22Rv1 (cell line): ENCODE results near the gene PPP2R5A.
"Not testable (repeated sequence)": the region's sequence is repeated elsewhere in the genome, so short reads cannot be mapped to it uniquely, and the experiment has no call there.

ENCODE experiments used
- ZFX ChIP-seq: fragments of 450-650 bp; IDR thresholded peaks from 2 replicates; pipeline ENCODE4 v1.6.1; 2017; ENCODE audit warnings: antibody characterized with exemption, borderline replicate concordance
- TF ChIP-seq, protein P1 (sequence below): fragments of 450-650 bp; IDR thresholded peaks from 2 replicates; pipeline ENCODE4 v1.5.1; 2017; ENCODE audit warnings: mild to moderate bottlenecking

DNA sequence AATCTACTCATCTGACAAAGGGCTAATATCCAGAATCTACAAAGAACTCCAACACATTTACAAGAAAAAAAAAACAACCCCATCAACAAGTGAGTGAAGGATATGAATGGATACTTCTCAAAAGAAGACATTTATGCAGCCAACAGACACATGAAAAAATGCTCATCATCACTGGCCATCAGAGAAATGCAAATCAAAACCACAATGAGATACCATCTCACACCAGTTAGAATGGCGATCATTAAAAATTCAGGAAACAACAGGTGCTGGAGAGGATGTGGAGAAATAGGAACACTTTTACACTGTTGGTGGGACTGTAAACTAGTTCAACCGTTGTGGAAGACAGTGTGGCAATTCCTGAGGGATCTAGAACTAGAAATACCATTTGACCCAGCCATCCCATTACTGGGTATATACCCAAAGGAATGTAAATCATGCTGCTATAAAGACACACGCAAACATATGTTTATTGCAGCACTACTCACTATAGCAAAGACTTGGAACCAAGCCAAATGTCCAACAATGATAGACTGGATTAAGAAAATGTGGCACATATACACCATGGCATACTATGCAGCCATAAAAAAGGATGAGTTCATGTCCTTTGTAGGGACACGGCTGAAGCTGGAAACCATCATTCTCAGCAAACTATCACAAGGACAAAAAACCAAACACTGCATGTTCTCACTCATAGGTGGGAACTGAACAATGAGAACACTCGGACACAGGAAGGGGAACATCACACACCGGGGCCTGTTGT lies 110.6 kb downstream of the PPP2R5A start:
- TF ChIP-seq, protein P1, sequence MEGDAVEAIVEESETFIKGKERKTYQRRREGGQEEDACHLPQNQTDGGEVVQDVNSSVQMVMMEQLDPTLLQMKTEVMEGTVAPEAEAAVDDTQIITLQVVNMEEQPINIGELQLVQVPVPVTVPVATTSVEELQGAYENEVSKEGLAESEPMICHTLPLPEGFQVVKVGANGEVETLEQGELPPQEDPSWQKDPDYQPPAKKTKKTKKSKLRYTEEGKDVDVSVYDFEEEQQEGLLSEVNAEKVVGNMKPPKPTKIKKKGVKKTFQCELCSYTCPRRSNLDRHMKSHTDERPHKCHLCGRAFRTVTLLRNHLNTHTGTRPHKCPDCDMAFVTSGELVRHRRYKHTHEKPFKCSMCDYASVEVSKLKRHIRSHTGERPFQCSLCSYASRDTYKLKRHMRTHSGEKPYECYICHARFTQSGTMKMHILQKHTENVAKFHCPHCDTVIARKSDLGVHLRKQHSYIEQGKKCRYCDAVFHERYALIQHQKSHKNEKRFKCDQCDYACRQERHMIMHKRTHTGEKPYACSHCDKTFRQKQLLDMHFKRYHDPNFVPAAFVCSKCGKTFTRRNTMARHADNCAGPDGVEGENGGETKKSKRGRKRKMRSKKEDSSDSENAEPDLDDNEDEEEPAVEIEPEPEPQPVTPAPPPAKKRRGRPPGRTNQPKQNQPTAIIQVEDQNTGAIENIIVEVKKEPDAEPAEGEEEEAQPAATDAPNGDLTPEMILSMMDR, result not testable (repeated sequence)
- not testable (repeated sequence) for TF ChIP-seq ZFX
